B cell (primary cell): ENCODE results near the gene INTS12.

Source experiments
- CTCF ChIP-seq: fragments of 200-600 bp; IDR thresholded peaks from one replicate; pipeline ENCODE4 v1.8.0; 2022; ENCODE audit warnings: antibody characterized with exemption, mild to moderate bottlenecking
- EZH2 ChIP-seq: IDR thresholded peaks from 2 replicates; pipeline ENCODE4 v1.6.1; 2012; ENCODE audit warnings: borderline replicate concordance, low read depth, mild to moderate bottlenecking, moderate library complexity, low read length; ENCODE audit not compliant: insufficient read depth, poor library complexity, severe bottlenecking

- TF ChIP-seq CTCF (no peak), EZH2 (no peak)
Observed at GRCh38 chr4:105741548-105741947, 33.1 kb upstream of the INTS12 start.
